ENCODE results near the gene ADAMTS9. TPM values are rescaled to one million over a fixed set of nuclear protein-coding genes. Genes with fewer than 3 reads are reported as not detected.

Gene ADAMTS9
- total and polyA plus RNA-seq, 2 donors (not counting 3 experiments of a cell fraction or from before 2014, with no cell fraction given): 6.5 to 23.9 TPM

DNA sequence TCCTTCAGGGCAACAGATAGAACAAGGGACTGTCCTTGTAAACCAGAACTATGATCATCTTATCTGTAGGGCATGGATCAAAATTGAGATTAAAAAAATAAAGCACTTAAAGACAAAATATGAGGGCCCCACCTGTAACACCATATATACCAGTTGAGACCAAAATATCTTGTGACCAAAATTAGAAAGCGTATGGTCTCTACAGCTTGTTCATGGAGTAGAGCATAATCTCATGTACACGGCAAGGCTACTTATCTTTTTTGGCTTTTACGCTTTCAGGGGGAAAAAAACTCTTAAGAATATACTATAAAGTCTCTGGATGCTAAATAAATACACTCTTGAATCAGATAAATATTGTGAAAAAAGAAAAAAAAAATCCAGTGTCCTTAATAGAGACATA is 49.3 kb downstream of the ADAMTS9 start:
- no peaks in the 10 kb centered on the region for H3K9me1 ChIP-seq (replicated peaks; ENCODE audit: control insufficient read depth, extremely low read depth, insufficient read depth, low read length)
- dilution Hi-C loops (cut with MboI; ENCODE audit: extremely low pct_ligation_motif_present, low sequenced_read_pairs): no loop called here
- DNase-seq (ENCODE audit: low read depth, low spot score) (no peak), FAIRE-seq (no peak)
- no peaks in the 10 kb centered on the region for H3K9me3 ChIP-seq (replicated peaks; ENCODE audit: control insufficient read depth, insufficient read depth, low read length)
- H3K27ac ChIP-seq (ENCODE audit: insufficient read depth, low read depth, low read length): no peak overlapping the region
- H4K20me1 ChIP-seq (replicated peaks; ENCODE audit: control insufficient read depth, extremely low read depth, insufficient read depth, low read length): no peaks in the 10 kb centered on the region
- intact Hi-C loops (cut with micrococcal nuclease): no loop called here
- no peak overlapping the region for H3K4me3 ChIP-seq (replicated peaks in 1 of 3; ENCODE audit: insufficient read depth in 1 of 3, low read depth in 1 of 3, low read length in 3 of 3)
- no peaks in the 10 kb centered on the region for H3K27me3 ChIP-seq (ENCODE audit: control insufficient read depth in 2 of 2, insufficient read depth in 2 of 2, low read length in 2 of 2)
- no peak for TF ChIP-seq POLR2AphosphoS5 (IDR thresholded peaks at IDR 0.05; ENCODE audit: insufficient read depth, low read depth, low read length)
- no peak for TF ChIP-seq MYC (IDR thresholded peaks at IDR 0.05; ENCODE audit: low read depth, low read length)
- no peak for TF ChIP-seq GATA2 (IDR thresholded peaks at IDR 0.05; ENCODE audit: insufficient read depth, insufficient read length, low read depth, low read length)
- TF ChIP-seq, protein P1, sequence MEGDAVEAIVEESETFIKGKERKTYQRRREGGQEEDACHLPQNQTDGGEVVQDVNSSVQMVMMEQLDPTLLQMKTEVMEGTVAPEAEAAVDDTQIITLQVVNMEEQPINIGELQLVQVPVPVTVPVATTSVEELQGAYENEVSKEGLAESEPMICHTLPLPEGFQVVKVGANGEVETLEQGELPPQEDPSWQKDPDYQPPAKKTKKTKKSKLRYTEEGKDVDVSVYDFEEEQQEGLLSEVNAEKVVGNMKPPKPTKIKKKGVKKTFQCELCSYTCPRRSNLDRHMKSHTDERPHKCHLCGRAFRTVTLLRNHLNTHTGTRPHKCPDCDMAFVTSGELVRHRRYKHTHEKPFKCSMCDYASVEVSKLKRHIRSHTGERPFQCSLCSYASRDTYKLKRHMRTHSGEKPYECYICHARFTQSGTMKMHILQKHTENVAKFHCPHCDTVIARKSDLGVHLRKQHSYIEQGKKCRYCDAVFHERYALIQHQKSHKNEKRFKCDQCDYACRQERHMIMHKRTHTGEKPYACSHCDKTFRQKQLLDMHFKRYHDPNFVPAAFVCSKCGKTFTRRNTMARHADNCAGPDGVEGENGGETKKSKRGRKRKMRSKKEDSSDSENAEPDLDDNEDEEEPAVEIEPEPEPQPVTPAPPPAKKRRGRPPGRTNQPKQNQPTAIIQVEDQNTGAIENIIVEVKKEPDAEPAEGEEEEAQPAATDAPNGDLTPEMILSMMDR (IDR thresholded peaks at IDR 0.05; ENCODE audit: extremely low read depth in 1 of 2, insufficient read depth in 1 of 2, low read depth in 1 of 2, low read length in 2 of 2): no peak
- no peak for TF ChIP-seq JUN (IDR thresholded peaks at IDR 0.05; ENCODE audit: borderline replicate concordance, insufficient read depth, insufficient read length, low read depth)
- no peak for TF ChIP-seq POLR2A (IDR thresholded peaks at IDR 0.05; ENCODE audit: low read depth, low read length)
- TF ChIP-seq FOS (IDR thresholded peaks at IDR 0.05; ENCODE audit: borderline replicate concordance, insufficient read depth, low read length): no peak
- TF ChIP-seq, protein P2, sequence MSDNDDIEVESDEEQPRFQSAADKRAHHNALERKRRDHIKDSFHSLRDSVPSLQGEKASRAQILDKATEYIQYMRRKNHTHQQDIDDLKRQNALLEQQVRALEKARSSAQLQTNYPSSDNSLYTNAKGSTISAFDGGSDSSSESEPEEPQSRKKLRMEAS (IDR thresholded peaks at IDR 0.05; ENCODE audit: insufficient read depth, insufficient read length): no peak
- no peak for TF ChIP-seq EZH2 (IDR thresholded peaks at IDR 0.05; ENCODE audit: borderline replicate concordance, low read depth, low read length, severe bottlenecking)
- H3K79me2 ChIP-seq (ENCODE audit: control insufficient read depth, insufficient read depth, low read length): no peaks in the 10 kb centered on the region
- no peak overlapping the region for H3K4me2 ChIP-seq (ENCODE audit: insufficient read depth, low read length)
- H3K4me1 ChIP-seq (ENCODE audit: control insufficient read depth, extremely low read depth, insufficient read depth, low read length): no peaks in the 10 kb centered on the region
- ChIA-PET CTCF (interaction anchor here (0.7 to 1.2 kb wide), 2 partner anchors 11 to 22 kb away, joined by 3 to 4 read pairs; no protein-coding TSS in a partner anchor), POLR2A (no interaction called here)
- no peak overlapping the region for H2AFZ ChIP-seq (ENCODE audit: low read depth, low read length)
- H3K9ac ChIP-seq (replicated peaks; ENCODE audit: extremely low read depth, insufficient read depth, low read length): no peak overlapping the region
- no TSS peak for BruUV-seq (replicated peaks)
- peaks cover 0 to 2% of the 10 kb centered on the region in 2 experiments for H3K36me3 ChIP-seq (ENCODE audit: control insufficient read depth in 2 of 2, extremely low read depth in 1 of 2, insufficient read depth in 2 of 2, low read length in 2 of 2)
